ENCODE results near the gene ZNF236.

- no peak for TF ChIP-seq CTCF (IDR thresholded peaks at IDR 0.05)
- no peak for TF ChIP-seq ZFX (IDR thresholded peaks at IDR 0.05; ENCODE audit: borderline replicate concordance)
Measured at GRCh38 chr18:76885001-76885400, 62.6 kb downstream of the ZNF236 start.

Data from 22Rv1 (cell line).